Tibial nerve (tissue), 4 donors: ENCODE measurements around the gene ELOVL7.
"Not testable (repeated sequence)": the region's sequence is repeated elsewhere in the genome, so short reads cannot be mapped to it uniquely, and the experiment has no call there.

ENCODE experiments used
- EP300 ChIP-seq, 2 donors: sonication (generic); formaldehyde crosslinking; IDR thresholded peaks; one replicate each; pipeline ENCODE4 v1.6.1; 2017; ENCODE audit warnings: antibody characterized with exemption in 2 of 2, mild to moderate bottlenecking in 1 of 2
- TF ChIP-seq, protein P1 (sequence below), 5 experiments: fragments of 200-600 bp in 3 of 5; fragments of 450-650 bp in 2 of 5; sonication (generic) in 3 of 5; IDR thresholded peaks; one replicate each; pipeline ENCODE4 v1.5.1; 2016 to 2019; ENCODE audit warnings: antibody characterized with exemption in 5 of 5, mild to moderate bottlenecking in 3 of 5, moderate library complexity in 2 of 5

DNA sequence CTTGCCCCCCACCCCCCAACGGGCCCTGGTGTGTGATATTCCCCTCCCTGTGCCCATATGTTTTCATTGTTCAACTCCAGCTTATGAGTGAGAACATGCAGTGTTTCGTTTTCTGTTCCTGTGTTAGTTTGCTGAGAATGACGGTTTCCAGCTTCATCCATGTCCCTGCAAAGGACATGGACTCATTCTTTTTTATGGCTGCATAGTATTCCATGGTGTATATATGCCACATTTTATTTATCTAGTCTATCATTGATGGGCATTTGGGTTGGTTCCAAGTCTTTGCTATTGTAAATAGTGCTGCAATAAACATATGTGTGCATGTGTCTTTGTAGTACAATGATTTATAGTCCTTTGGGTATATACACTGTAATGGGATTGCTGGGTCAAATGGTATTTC lies 132.2 kb downstream of the ELOVL7 start:
- TF ChIP-seq, protein P1, sequence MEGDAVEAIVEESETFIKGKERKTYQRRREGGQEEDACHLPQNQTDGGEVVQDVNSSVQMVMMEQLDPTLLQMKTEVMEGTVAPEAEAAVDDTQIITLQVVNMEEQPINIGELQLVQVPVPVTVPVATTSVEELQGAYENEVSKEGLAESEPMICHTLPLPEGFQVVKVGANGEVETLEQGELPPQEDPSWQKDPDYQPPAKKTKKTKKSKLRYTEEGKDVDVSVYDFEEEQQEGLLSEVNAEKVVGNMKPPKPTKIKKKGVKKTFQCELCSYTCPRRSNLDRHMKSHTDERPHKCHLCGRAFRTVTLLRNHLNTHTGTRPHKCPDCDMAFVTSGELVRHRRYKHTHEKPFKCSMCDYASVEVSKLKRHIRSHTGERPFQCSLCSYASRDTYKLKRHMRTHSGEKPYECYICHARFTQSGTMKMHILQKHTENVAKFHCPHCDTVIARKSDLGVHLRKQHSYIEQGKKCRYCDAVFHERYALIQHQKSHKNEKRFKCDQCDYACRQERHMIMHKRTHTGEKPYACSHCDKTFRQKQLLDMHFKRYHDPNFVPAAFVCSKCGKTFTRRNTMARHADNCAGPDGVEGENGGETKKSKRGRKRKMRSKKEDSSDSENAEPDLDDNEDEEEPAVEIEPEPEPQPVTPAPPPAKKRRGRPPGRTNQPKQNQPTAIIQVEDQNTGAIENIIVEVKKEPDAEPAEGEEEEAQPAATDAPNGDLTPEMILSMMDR (IDR thresholded peaks at IDR 0.05) = not testable (repeated sequence)
- TF ChIP-seq EP300 (IDR thresholded peaks at IDR 0.05) = not testable (repeated sequence)
